Rectal smooth muscle tissue (tissue), 1 donor: ENCODE measurements around the gene MAP1LC3B2.
A peak's percentile ranks its signal among the peaks of the same experiment; 100 is the strongest.

ENCODE experiments used
- H3K27ac ChIP-seq: one replicate; pipeline ENCODE4 v1.7.0; 2013; ENCODE audit warnings: low read depth, low read length, inconsistent platforms
- H3K27me3 ChIP-seq: one replicate; pipeline ENCODE4 v1.7.0; 2013; ENCODE audit warnings: low read length; ENCODE audit not compliant: control insufficient read depth, insufficient read depth
- H3K36me3 ChIP-seq: one replicate; pipeline ENCODE4 v1.7.0; 2013; ENCODE audit warnings: low read length; ENCODE audit not compliant: control insufficient read depth, insufficient read depth
- H3K4me1 ChIP-seq: one replicate; pipeline ENCODE4 v1.7.0; 2013; ENCODE audit warnings: low read length; ENCODE audit not compliant: control insufficient read depth, insufficient read depth
- H3K4me3 ChIP-seq: one replicate; pipeline ENCODE4 v1.7.0; 2013; ENCODE audit warnings: low read length
- H3K9ac ChIP-seq: one replicate; pipeline ENCODE4 v1.7.0; 2013; ENCODE audit warnings: low read length

Gene MAP1LC3B2

DNA sequence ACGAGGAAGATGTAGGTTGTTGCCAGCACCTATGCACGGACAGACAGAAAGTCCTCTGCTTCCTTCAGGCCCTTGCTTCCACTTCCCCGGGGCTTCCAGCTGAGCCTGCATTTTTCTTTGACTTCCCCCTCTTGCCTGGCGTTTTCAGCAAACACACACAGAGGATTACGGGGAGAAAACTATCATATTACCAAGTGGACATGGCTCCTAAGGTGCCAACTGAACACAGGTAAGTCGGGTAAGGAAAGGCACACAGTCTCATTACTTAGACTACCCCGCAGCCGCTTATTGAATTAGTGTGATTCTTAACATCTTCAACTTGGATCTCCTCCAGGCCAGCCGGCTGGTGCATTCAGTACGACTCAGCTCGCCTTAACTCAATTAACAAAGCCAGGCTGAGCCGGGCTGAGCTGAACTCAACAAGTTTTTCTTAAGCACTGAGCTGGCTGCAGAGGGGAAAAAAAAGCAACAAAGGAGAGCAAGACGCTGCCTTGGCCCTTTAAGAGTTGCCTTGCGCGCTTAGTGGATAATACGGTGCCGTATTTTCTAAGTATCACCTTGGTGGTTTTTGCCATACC lies 19.2 kb upstream of the MAP1LC3B2 start:
- no peak overlapping the region for H3K4me3 ChIP-seq
- H3K9ac ChIP-seq = no peak overlapping the region

DNA sequence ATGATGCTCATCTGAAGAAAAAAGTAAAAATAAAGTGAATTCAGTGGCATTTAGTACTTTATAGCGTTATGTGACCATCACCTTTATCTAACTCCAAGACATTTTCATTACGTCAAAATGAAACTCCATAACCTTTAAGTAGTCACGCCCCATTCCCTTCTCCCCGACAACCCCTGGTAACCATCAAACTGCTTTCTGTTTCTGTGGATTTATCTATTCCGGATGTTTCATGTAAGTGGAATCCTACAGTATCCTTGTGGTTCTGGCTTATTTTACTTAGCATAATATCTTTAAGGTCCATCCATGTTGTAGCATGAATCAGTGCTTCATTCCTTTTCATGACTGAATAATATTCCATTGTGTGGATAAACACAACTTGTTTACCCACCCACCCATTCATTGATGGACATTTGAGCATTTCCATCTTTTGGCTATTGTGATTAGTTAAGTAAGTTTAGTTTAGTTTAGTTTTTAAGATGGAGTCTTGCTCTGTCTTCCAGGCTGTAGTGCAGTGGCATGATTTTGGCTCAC lies 18.5 kb upstream of the MAP1LC3B2 start:
- H3K9ac ChIP-seq = no peak overlapping the region
- H3K4me1 ChIP-seq = peaks cover 10% of the 10 kb centered on the region
- peak overlapping the region; percentile 21 for H3K27ac ChIP-seq
- no peaks in the 10 kb centered on the region for H3K27me3 ChIP-seq
- no peaks in the 10 kb centered on the region for H3K36me3 ChIP-seq
- no peak overlapping the region for H3K4me3 ChIP-seq

More for the DNA sequence above, 19.2 kb upstream of the MAP1LC3B2 start:
- Histone ChIP-seq H3K27ac (peak overlapping the region; percentile 21), H3K27me3 (no peaks in the 10 kb centered on the region), H3K4me1 (peaks cover 11% of the 10 kb centered on the region), H3K36me3 (no peaks in the 10 kb centered on the region)

DNA sequence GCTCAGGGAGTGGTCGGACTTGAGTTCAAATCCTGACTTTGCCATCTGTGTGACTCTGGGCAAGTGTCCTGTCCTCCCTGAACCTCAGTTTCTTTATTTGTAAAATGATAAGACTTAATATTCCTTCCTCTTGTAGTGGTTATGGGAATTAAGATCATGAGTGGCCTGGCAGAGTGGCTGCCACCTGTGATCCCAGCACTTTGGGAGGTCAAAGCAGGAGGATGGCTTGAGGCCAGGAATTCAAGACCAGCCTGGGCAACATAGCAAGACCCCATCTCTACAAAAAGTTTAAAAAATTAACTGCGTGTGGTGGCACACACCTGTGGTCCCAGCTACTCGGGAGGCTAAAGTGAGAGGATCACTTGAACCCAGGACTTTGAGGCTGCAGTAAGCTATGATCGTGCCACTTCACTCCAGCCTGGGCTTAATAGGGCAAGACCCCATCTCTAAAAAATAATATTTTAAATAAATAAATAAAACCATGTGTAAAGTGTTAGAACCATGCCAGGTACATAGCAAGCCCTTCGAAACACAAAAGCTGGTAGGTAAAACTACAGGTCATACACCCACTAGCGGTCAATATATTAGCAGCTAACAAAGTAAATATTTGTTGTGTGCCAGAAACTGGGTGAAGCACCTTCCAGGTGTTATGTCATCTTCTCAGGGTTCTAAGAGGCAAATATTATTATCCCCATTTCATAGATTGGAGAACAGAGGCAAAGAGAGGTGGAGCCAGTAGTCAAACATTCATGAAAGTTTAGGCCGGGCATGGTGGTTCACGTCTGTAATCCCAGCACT lies 17.4 kb upstream of the MAP1LC3B2 start:
- Histone ChIP-seq H3K4me1 (peaks cover 10% of the 10 kb centered on the region), H3K4me3 (no peak overlapping the region), H3K36me3 (no peaks in the 10 kb centered on the region), H3K9ac (no peak overlapping the region), H3K27me3 (no peaks in the 10 kb centered on the region), H3K27ac (no peak overlapping the region)

DNA sequence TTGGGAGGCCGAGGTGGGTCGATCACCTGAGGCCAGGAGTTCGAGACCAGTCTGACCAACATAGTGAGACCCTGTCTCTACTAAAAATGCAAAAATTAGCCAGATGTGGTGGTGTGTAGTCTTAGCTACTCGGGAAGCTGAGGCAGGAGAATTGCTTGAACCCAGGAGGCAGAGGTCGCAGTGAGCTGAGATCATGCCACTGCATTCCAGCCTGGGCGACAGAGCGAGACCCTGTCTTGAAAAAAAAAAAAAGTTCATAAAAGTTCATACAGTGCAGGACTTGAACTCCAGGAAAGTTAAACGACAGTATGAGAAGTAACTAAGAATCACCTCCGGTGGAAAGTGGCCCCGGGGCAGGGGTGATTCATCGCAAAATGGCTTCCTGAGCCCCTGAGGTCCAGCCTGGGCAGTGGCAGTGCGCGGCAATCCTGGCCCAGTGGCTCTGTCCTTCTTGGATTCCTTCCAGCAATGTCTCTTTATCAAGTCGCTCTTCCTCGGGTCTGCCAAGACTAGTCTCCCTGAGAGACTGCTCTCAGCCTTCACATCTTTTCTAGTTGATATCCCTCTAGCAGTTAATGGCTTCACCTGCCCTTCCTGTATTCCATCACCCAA lies 16.7 kb upstream of the MAP1LC3B2 start:
- H3K4me3 ChIP-seq = no peak overlapping the region
- peaks cover 10% of the 10 kb centered on the region for H3K4me1 ChIP-seq
- no peak overlapping the region for H3K9ac ChIP-seq
- H3K27me3 ChIP-seq = no peaks in the 10 kb centered on the region
- H3K27ac ChIP-seq = no peak overlapping the region
- H3K36me3 ChIP-seq = no peaks in the 10 kb centered on the region

DNA sequence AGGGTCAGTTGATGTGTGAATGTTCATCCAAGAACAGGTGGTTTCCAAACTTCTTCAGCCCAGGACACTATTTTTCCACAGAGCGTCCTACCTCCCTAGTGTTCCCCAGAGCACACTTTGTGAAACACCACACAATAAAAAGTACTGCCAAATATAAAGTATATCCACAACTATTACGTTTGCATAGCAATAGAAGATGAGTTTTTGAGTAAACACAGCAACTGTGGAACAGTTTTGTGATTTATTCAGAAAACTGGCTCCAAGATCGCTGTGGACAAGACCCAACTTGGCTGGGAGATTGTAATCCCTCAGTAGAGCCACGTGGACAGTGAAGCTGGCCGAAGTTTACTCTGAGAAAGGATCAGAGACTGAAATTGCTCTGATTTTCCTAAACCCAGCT lies 14.5 kb upstream of the MAP1LC3B2 start:
- Histone ChIP-seq H3K4me3 (no peak overlapping the region), H3K27ac (peak overlapping the region; percentile 53), H3K27me3 (no peaks in the 10 kb centered on the region), H3K36me3 (no peaks in the 10 kb centered on the region), H3K9ac (no peak overlapping the region), H3K4me1 (peaks cover 10% of the 10 kb centered on the region)

DNA sequence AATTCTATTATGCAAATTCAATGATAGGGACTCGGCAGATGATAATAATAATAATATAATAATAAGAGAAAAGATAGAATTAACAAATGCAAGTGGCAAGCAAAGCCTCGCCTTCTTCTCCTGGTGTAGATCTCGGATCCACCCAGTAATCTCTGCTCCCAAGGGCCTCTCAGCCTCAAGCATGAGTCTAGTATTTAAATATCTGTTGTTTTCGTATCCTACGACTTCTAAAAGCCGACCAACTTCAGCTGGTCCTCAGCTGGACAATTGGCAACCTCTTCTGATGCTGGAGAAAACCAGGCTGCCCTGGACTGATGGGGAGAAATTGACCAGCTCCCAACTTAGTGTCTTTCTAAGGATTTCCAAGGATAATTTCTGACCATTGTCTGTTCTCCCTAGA lies 14.0 kb upstream of the MAP1LC3B2 start:
- no peak overlapping the region for H3K27ac ChIP-seq
- peaks cover 6% of the 10 kb centered on the region for H3K4me1 ChIP-seq
- H3K36me3 ChIP-seq = no peaks in the 10 kb centered on the region

DNA sequence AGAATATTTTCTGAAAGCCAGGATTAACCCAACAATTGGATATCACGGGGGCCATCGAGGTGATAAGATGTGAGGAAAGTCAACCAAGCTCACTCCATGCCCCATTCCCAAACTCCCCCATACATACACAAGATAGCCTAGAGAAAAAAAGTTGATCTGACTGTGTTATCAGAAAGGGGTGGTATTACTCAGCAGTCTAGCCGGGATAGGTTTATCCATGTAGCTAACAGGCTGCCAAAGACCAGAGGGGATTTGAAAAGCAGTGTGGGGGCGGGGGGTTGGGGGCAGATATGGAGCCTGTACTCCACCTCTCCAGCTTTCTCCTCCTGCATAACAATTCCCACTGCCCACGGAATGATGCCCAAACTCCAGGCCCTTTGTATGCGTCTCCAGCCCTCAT lies 13.2 kb upstream of the MAP1LC3B2 start:
- Histone ChIP-seq H3K36me3 (no peaks in the 10 kb centered on the region), H3K4me1 (no peaks in the 10 kb centered on the region), H3K27me3 (no peaks in the 10 kb centered on the region), H3K27ac (no peak overlapping the region), H3K4me3 (no peak overlapping the region), H3K9ac (no peak overlapping the region)

More for the DNA sequence above, 14.0 kb upstream of the MAP1LC3B2 start:
- Histone ChIP-seq H3K27me3 (no peaks in the 10 kb centered on the region), H3K4me3 (no peak overlapping the region), H3K9ac (no peak overlapping the region)

DNA sequence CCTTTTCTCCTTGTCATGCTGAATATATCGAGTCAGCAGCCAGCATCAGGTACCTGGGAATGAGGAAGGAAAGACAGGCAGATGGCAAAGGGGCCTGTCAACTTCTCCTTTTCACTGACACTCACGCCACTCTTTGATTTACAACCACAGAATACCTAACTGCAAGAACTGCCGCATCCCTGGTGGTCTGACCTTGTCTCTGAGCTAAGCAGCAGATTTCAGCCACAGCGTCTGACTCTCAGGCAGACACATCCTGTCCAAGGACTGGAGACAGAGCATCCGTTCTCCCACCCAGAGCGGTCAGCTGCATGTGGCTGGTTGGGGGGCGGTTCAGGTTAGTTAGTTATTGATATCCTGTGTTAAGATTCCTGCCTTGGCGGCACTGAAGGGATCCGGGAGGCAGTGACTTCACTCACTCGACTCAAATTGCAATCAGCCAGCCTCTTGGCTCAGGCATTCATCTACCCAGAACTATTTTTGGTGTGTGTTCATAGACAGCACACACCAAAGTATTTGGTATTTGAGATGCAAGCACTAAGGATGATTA lies 11.2 kb upstream of the MAP1LC3B2 start:
- no peak overlapping the region for H3K9ac ChIP-seq
- H3K27me3 ChIP-seq = no peaks in the 10 kb centered on the region
- no peaks in the 10 kb centered on the region for H3K4me1 ChIP-seq
- H3K27ac ChIP-seq = no peak overlapping the region
- no peak overlapping the region for H3K4me3 ChIP-seq
- H3K36me3 ChIP-seq = no peaks in the 10 kb centered on the region

DNA sequence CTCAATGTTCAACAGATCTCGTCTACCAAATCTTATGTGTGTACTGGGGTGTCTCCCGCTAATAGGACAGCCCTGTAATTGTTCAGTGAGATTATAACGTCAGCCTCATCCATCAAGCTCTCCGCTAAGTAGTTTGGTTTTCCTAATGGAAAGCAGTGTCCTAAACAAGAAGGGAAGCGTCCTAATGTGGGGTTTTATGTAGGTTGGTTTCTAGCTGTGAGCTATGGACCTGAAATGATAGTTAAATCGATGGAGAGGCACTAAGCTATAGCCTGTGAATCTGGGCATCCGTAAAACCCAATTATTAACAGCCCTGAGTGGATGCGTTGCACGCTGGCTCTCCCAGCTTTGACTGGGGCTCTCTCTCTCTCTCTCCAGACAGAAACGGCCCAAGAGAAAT lies 9.2 kb upstream of the MAP1LC3B2 start:
- H3K27ac ChIP-seq = no peak overlapping the region
- H3K4me1 ChIP-seq = no peaks in the 10 kb centered on the region
- H3K9ac ChIP-seq = no peak overlapping the region
- H3K4me3 ChIP-seq = no peak overlapping the region
- H3K27me3 ChIP-seq = no peaks in the 10 kb centered on the region
- H3K36me3 ChIP-seq = no peaks in the 10 kb centered on the region

DNA sequence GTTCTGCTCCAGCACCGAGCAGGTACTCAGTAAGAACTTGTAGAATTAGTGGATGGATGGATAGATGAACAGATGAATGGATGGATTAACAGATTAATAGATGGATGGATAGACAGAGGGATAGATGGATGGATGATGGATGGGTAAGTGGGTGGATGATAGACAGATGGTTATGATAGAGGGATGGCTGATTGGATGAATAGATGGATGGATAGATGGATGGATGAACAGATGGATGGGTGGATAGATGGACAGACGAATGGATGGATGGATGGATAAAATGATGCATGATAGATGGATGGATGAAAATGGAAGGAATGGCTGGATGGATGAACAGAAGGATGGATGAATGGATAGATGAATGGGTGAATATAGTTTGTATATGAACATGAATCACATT lies 8.0 kb upstream of the MAP1LC3B2 start:
- Histone ChIP-seq H3K27ac (no peak overlapping the region), H3K9ac (no peak overlapping the region), H3K4me3 (no peak overlapping the region), H3K4me1 (no peaks in the 10 kb centered on the region), H3K27me3 (no peaks in the 10 kb centered on the region), H3K36me3 (no peaks in the 10 kb centered on the region)

DNA sequence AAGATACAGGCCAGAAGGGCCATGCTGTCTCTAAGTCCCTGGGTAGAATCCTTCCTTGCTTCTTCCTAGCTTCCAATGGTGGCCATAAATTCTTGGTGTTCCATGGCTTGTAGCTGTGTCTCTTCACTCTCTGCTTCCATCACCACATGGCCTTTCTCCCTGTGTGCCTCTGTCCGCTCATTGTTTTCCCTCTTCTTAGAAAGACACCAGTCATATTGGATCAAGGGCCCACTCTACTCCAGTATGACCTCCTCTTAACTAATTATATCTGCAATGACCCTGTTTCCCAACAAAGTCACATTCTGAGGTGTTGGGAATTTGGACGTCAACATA lies 7.6 kb upstream of the MAP1LC3B2 start:
- Histone ChIP-seq H3K27me3 (no peaks in the 10 kb centered on the region), H3K27ac (no peak overlapping the region), H3K4me3 (no peak overlapping the region), H3K36me3 (no peaks in the 10 kb centered on the region), H3K9ac (no peak overlapping the region), H3K4me1 (no peaks in the 10 kb centered on the region)

DNA sequence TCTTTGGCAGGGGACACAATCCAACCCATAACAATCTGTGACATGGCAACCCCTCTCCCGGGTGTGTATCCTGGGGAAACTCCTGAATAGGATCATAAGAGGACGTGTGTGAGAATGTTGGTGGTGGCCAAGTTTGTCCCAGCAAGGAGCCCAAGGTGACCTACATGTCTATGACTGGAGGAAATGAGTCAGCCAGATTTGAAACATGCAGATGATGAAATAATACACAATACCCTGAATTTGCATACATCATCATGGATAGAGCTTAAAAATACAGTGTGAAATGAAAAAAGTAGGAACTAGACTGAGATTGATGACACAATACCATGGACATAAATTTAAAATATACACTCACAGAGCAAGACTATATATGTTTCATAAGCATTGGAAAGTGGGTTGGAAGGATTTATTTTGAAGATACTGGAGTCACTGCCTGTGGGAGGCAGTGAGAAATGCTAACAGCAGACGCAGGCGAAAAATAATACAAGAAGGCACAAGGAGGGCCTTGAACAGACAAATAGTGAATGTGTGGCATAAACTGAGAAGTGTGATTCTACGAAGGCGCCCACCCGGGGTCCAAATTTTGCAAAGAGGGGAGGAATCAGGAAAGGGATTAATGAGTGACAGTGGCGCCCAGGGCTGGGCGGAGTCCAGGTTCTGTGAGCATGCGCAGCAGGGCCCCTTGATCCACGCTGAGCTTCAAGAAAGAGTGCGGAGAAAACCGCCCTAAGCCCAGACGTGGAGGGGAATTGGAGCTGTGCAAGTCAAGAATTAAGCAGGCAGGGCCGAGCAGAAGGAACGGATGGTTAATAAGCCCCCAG lies 7.0 kb upstream of the MAP1LC3B2 start:
- no peak overlapping the region for H3K27ac ChIP-seq
- H3K9ac ChIP-seq = no peak overlapping the region
- H3K27me3 ChIP-seq = no peaks in the 10 kb centered on the region
- H3K4me1 ChIP-seq = no peaks in the 10 kb centered on the region
- no peak overlapping the region for H3K4me3 ChIP-seq
- H3K36me3 ChIP-seq = no peaks in the 10 kb centered on the region
